ENCODE data around the gene NKIRAS2. TPM values are rescaled to one million over a fixed set of nuclear protein-coding genes. Genes with fewer than 3 reads are reported as not detected.

The NKIRAS2 gene
- total and polyA plus RNA-seq, 2 of the 4 experiments (the other 2 are of a cell fraction) = 25.6 to 51.8 TPM

- Histone ChIP-seq H3K4me1 (ENCODE audit: control insufficient read depth, insufficient read depth, low read length) (peaks cover 7% of the 10 kb centered on the region), H3K27me3 (ENCODE audit: control insufficient read depth, insufficient read depth, low read length) (peaks cover 18% of the 10 kb centered on the region), H2BK15ac (ENCODE audit: low read depth, low read length) (no peak overlapping the region), H2AK5ac (ENCODE audit: low read depth, low read length) (no peak overlapping the region), H4K8ac (ENCODE audit: low read depth in 2 of 2, low read length in 2 of 2) (no peak overlapping the region), H3K27ac (ENCODE audit: insufficient read depth, low read length) (no peak overlapping the region), H3K9me1 (ENCODE audit: insufficient read depth, low read length) (peaks cover 6% of the 10 kb centered on the region; the same call in 1 of the 2 replicates), H3K14ac (replicated peaks; ENCODE audit: low read depth, low read length) (no peak overlapping the region), H2BK120ac (ENCODE audit: low read depth, low read length) (no peak overlapping the region), H3K56ac (ENCODE audit: extremely low read depth, insufficient read depth, low read length) (no peak overlapping the region), H4K20me1 (ENCODE audit: insufficient read depth, low read length) (peaks cover 12% of the 10 kb centered on the region; the same call in 1 of the 2 replicates), H2BK20ac (ENCODE audit: low read depth, low read length) (no peak overlapping the region), H3K4ac (ENCODE audit: low read depth, low read length) (no peak overlapping the region), H2BK5ac (ENCODE audit: low read depth, low read length, poor library complexity, severe bottlenecking) (no peak overlapping the region), H3K4me2 (ENCODE audit: low read depth, low read length) (no peak overlapping the region), H3K79me1 (ENCODE audit: low read depth in 1 of 2, low read length in 2 of 2) (peaks cover 0 to 12% of the 10 kb centered on the region in 2 experiments; a peak in 1 of 4 replicates), H3K4me3 (ENCODE audit: insufficient read depth, low read depth, low read length) (no peak overlapping the region), H3K36me3 (ENCODE audit: control insufficient read depth, insufficient read depth, low read length) (peaks cover 6% of the 10 kb centered on the region), H4K91ac (ENCODE audit: insufficient read depth, low read depth, low read length) (no peak overlapping the region), H4K5ac (ENCODE audit: low read depth, low read length) (no peak overlapping the region), H2AK9ac (replicated peaks; ENCODE audit: low read depth, low read length, poor library complexity) (no peak overlapping the region), H3K18ac (ENCODE audit: low read depth, low read length) (no peak overlapping the region), H3K9me3 (ENCODE audit: control insufficient read depth, insufficient read depth, low read length) (no peaks in the 10 kb centered on the region), H2AFZ (replicated peaks; ENCODE audit: low read length, poor library complexity) (peak overlapping the region; percentile 25), H3K23ac (ENCODE audit: low read depth, low read length) (no peak overlapping the region), H3K9ac (ENCODE audit: low read depth, low read length) (no peak overlapping the region)
- no CpG with 5 or more reads among the region's 7 CpGs for WGBS, 2 experiments (ENCODE audit: extremely low coverage in 2 of 2, insufficient read length in 1 of 2)
- TF ChIP-seq CTCF (conservative IDR thresholded peaks at IDR 0.05; ENCODE audit: low read depth, low read length) (no peak), CHD1 (IDR thresholded peaks at IDR 0.05; ENCODE audit: low read depth, low read length) (no peak)
- DNase-seq (no peak), ATAC-seq (ENCODE audit: low read depth) (no peak)
- ChIA-PET CTCF (interaction anchor here (0.7 kb wide), 1 partner anchor 9 kb away, joined by 3 read pairs; the partner anchor contains the start of gene NKIRAS2), POLR2A (ENCODE audit: unreplicated experiment) (no interaction called here)
- in situ Hi-C loops (cut with MboI; ENCODE audit: low sequenced_read_pairs) = loop anchor here (5.0 kb wide), 1 partner anchor 84 kb away; the partner anchor contains the start of gene DHX58
- intact Hi-C loops (cut with micrococcal nuclease) = loop anchor here (5.0 kb wide), 1 partner anchor 374 kb away; no protein-coding TSS in a partner anchor
- BruUV-seq (replicated peaks) = no TSS peak
- dilution Hi-C loops (cut with HindIII; ENCODE audit: low sequenced_read_pairs, unreplicated experiment) = no loop called here
Measured at GRCh38 chr17:42028791-42029127, 8.9 kb downstream of the NKIRAS2 start.
